ENCODE results near the gene MTHFSD. TPM values are rescaled to one million over a fixed set of nuclear protein-coding genes. Genes with fewer than 3 reads are reported as not detected.

MTHFSD gene
- total RNA-seq, 1 donor from 2014 or later = 13.0 TPM

DNA sequence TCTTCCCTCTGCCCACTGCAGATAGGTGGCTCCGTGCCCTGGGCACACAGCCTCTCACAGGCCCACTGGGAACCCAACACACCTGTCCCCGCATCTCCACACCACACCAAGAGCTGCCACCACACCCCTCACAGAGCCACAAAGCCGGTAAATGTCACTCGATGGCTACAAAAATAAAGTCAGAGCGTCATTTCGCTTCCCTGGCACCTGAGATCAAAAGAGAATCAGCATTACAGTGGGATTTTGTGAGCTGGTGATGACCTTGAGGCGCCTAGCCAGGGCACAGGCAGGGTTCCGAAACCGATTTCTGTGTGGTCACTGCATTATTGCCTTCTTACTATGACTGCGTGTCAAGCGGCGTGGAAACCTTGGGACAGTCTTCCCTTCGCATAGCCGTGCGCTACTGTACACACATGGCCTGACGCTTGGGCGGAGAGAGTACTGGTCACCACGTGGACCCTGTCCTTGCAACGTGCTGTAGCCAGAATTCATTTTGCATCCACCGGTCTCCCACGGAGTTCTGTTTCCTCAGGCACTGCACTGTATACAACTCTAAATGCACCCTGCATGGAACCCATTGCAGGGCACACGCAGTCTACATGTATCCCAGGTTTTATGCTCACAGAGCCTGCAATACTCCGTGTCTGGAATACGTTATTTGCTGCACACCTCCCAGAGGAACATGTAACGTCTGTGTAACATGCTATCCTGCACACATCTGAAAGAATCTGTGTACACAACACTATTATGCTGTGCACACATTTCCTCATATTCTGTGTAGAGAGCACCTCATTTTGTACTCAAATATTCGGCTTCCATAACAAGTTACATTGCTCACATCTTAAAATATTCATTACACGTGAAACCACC, 50.5 kb downstream of the MTHFSD start:
- DNase-seq (ENCODE audit: low read depth) = no peak

DNA sequence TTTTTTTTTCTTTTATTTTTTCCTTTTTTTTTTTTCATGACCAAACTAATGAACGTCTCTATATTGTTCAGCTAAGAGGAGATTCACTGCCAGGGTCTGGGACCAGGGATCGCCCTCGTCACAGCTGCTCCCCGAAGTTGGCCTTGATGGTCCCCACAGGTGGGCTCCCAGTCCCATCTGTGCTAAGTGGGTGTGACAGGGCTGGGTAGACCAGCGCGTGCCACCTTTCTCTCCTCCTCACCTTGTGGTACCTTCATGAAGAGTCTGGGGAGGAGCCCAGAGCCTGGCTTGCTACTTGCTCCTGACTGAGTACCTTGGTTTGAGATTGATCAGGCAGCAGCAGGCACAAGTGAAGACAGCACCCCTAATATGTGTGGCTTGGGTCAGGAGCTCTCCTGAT, 51.2 kb downstream of the MTHFSD start:
- DNase-seq (ENCODE audit: low read depth) = no peak

DNA sequence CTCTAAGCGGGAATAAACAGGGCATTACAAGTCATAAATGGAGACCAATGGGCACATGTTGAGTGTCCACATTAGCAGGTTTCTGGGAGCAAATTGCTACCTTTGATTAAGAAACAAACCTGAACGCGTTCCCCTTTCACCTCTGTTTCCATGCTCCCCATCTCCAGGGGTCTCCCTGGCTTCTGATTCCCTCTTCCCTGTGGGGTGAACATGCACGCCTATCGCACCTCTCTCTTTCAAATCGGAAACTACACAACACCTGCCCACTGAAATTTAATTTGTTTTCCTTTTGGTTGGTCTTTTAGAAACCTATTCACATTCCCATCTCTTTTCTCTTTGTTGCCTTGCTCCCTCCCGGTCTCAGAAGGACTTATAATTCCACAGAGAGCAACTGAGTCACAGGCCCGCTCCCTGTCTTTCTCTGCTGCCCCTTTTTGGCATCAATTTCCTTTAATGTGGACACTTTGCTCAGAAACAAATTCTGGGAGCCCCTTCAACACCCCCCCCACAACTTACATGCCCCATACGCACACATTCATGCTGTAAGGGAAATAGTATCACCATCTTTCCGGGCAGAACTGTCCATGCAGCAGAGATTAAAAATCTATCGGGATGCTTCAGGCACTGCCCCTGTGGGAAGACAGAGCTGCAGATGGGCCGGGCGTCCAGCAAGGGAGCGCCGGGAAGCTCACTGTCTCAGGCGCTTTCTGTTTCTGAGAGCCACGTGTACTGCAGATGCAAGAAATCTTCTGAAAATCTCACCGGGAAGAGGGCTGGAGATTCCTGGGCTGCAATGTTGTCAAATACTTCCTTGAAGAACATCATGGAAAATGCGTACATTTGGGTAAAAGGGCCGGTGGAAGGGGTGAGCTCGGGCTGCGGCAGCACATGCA, 51.9 kb downstream of the MTHFSD start:
- no peak for DNase-seq (ENCODE audit: low read depth)

DNA sequence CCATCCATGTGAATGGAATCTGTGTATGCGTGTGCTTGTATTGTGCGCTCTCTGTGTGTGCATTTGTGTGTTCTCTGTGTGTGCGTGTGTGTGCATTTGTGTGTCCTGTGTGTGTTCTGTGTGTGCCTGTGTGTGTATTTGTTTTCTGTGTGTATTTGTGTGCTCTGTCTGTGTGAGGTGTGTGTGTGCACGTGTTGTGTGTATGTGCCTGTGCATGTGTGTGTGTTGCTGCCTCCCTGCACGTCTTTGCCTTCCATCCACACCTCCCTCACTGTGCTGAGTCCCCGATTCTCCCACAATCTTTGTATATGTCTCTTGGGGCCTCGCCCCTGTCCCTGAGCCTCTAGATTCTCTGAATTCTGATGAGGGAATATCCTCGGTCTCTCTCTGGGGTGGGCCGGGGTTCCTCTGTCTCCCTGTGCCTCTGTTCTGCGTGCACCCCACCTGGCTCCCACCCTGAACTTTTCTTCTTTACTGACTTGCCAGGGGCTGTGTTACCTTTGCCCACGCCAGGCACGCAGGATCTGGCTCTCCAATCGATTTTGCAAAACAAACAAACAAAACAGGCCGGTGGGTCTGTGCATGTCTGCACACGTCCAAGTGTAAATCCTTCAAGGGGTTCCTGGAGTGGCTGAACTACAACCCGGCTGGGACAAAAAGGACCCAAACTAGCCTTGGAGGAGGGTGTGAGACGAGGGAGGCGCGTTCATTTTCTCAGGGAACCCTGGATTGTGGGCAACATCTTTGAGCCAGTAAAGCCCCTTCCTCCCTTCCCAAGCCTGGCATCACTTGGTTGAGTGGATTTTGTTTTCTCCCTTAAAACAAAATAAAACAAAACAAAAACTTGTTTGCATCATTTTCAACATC, 52.8 kb downstream of the MTHFSD start:
- no peak for DNase-seq (ENCODE audit: low read depth)

DNA sequence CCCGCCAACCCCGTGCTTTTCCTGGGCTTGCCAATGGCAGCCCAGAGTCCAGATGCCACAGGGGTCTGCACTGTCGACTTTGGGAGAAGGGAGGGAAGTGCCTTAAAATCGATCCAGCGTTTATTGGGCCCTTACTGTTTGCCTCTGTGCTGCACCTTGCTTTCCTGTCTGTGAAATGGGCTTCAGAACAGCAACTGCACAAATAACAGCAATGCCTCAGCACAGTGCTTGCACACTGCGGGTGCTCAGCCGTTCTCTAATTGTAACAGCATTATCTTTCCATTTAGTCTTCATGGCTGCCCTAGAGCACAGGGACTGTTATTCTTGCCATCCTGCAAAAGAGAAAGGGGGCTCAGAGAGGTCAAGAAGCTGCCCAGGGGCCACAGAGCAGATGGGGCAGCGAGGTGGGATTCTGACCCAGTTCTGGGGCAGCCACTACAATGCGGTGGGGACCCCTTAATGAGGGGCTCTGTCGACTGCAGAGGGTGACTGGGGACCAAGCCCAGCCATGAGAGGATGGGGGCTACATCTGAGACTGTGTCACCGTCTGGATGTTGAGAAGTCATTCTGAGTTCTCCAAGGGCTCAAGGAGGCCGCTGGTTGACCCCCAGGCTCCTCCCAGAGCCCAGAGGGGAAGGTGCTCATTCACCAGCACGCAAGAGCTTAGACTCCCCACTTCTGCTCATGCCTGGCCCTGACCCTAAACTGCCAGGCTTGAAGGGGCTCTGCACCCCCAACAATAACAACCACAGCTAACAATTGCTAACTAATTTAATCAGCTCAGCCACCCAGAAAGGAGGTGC, 54.1 kb downstream of the MTHFSD start:
- no peak for DNase-seq (ENCODE audit: low read depth)

DNA sequence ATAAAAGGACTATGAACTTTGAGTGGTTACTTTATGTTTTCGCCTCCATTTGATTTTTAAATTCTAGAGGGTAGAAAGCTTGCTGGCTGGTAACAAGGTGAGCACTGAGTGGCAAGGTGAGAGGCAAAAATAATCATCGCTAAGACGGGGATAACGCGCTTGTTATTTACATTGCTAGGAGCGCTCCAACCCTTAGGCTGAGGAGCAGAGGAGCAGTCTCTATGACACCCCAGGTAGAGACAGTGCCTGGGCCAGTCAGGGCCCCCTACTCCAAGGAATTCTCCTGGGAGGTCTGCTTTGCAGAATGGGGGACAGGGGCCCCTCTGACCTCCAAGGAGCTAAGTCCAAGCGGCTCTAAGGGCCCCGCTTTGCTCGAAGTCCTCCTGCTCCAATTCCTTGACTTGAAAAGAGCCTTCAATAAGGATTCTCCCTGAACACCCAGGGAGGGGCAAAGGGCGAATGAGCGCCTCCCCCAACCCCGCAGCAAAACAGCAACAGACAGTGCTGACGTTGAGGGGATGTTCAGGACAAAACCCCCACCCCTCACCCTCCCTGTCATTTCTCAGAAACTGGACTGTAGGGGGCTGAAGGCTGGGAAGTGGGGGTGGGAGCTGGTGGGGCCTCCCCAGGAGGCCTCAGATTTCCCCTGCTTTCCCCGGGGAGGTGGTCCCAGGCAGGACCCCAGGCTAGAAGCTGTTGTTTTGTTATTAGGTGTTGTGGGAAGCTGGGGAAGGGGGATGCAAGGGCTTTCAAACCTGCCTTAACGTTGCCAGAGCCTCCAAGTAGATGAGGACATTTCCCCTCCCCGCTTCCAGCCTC, 54.9 kb downstream of the MTHFSD start:
- no peak for DNase-seq (ENCODE audit: low read depth)

DNA sequence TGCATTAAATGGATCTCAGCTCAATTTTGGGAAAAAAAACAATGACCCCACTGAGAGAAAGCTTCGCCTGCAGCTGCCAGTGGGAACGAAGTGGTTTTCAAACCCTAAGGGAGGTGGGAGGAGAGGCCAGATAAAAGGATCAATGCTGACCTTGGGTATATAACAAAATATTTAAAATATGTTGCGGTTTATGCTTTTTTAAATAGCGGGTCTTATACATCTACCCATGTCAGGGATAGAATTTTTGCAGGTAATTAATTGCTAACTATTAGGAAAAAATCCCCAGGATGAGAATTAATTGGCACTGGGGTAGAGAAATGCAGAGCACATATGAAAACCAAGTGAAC, 55.6 kb downstream of the MTHFSD start:
- DNase-seq (ENCODE audit: low read depth) = no peak

DNA sequence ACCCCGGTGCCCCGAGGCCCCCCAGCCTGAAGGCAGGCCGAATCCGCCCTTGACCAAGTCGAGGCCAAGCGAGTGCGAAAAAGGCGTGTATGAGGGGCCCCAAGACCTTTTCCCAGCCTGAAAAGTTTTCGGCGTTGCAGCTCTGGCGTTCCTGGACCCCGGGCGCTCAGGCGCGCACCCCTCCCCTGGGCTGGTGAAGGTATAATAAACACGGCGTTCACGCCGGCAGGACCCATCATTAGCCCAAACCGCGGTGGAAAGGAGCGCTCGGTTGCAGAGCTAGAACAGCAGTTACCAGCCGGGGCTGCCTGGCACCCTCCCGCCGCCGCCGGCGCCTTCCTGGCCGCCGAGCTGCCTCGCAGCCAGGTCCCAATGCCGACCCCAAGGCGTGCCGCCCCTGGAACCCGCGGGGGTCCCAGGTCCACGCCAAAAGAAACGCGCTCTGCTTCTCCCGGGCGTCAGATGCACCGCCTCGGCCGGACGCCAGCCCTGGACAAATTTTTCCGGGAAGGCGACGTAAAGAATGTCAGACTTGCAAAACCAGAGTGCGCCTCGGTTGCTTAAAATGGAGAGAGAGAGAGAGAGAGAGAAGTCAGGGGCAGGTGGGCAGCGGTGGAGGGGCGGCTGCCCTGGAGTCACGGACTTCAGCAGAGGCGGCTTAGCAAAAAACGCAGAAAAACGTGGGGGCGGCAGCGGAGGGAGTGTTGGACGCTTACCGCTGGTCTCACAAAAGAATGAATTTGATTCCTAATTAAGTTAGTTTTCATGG, 56.2 kb downstream of the MTHFSD start:
- no peak for DNase-seq (ENCODE audit: low read depth)

DNA sequence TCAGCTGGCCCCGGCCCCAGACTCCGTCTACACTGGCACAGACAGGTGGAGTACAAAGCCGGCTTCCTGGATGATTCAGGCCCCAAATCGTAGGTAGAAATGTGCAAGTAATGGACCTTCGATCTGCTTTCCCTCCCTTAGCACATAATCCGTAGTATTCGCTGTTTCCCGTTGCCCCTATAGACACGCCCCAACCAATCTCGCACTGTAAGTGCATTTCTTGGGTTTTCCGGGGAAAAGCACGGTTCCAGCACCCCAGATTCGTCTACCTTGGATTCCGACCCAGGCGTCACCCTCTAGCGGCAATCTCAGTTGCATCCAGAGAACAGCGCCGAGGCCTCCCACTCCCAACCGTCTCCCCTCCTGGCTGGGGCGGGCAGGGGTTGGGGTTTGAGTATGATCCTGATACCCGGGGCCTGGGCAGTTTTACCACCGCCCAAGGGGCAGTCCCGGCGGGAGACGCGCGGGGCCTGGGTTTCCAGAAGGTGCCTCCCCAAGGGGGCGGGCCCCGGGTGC, 56.8 kb downstream of the MTHFSD start:
- DNase-seq (ENCODE audit: low read depth) = no peak

DNA sequence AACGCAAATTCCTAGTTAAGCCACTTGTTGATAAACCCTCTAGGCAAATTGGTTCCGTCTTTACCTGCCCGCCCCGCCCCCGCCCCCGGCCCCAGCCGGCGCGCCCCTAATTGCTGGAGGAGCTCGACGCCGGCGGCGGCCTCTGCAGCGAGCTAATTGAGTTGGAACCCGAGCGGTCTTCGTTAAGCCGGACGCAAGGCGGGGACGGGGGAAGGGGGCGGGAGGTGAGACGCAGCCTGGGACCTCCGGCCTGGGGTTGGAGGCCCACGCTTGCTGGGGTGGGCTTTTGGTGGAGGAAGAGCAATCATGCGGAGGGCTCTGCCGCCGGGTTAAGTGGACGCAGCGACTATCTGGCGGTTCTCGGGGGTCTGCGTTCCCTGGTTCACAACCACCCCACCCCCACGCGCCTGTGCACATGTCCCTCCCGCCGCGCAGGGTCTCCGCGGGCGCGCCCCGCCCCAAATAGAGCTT, 57.4 kb downstream of the MTHFSD start:
- no peak for DNase-seq (ENCODE audit: low read depth)

DNA sequence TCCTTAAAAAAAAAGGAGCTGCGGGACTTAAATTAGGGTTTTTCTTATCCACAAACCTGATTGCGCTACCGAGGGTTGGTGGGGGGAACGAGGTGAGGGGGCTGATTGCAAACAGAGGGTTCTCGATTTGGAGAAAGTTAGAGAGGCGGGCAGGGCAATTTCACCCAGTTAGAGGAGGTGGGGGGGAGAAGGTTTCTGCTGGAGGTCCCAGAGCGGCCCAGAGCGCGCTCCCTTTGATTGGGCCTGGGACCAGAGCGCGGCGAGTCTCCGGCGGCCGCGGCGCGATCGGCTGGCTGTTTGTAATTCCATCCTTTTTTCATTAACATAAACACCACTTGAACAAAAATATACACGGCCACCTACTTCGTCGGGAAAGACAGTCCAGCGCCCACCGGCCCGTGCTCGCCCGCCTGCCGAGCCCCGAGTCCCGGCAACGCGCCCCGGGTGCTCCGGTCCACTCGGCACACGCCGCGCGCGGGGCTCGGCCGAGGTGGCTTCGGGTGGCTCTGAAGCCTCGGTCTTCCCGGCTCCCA, 58.0 kb downstream of the MTHFSD start:
- no peak for DNase-seq (ENCODE audit: low read depth)

DNA sequence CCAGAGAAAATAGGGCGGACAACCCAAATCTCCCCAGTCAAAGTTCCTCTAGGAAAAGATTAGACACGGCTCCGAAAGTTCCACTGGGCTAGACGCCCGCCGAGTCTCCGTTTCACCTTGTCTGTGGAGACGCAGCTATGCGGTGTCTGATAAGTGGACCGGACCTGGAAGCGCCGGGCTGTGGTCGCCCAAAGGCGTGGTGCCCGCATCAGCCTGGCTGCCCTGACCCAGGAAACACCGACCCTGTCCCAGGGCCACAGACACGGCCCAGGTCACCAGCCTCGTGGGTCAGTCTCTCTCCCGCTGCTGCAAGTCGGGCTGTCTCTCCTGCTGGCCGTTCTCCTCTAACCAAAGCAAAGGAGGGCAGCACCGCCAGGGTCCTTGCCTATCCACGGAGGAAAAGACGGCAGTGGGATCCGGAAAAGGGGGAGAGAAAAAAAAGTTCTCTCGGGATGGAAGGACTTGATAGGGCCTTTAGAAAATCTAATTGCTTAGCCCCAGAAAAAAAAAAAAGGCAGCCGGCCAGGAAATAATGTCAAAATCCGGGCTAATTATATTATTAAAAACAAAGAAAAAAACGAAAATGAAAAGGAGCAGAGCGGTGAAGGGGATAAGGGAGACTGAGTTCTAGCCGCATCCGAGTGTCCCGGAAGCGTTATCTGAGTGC, 58.6 kb downstream of the MTHFSD start:
- DNase-seq (ENCODE audit: low read depth) = no peak

DNA sequence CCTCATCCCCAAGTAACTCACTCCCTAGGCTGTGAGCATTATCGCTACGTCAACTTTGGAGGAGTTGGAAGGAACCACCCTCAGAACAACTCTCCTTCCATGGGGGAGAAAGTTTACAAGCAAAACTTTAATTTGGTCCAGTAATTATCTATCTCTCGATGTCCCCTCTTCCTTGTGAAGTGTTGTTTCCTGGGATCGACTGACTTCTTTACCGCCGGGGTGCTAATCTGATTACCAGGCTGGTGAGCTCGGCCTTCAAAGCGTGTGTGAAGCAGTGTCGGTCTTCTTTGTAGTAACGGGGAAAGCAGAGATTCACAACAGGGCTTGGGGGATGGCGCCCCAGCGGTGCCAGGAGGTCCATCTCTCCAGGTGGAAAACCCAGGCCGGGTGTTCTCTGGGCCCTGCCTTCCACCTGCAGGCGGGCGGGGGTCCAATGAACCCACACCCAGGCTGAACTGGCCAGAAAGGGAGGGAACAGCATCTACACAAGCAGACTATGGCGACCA, 59.2 kb downstream of the MTHFSD start:
- DNase-seq (ENCODE audit: low read depth) = no peak

DNA sequence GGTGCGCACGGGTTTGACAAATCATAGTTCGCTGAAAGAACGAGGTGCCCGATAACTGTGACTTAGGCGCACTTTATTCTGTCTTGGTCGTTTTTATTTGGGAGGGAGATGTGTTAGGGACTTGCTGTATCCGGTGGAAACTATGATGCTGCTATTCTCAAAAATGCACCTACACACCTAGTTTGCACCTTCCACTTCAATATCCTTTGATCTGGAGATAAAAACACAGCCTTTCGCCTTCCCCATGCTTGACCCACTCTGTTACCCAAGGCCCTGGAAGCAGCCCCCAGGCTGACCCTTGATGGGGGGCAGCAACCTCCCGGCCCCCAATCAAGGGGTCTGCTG, 59.7 kb downstream of the MTHFSD start:
- DNase-seq (ENCODE audit: low read depth) = no peak

DNA sequence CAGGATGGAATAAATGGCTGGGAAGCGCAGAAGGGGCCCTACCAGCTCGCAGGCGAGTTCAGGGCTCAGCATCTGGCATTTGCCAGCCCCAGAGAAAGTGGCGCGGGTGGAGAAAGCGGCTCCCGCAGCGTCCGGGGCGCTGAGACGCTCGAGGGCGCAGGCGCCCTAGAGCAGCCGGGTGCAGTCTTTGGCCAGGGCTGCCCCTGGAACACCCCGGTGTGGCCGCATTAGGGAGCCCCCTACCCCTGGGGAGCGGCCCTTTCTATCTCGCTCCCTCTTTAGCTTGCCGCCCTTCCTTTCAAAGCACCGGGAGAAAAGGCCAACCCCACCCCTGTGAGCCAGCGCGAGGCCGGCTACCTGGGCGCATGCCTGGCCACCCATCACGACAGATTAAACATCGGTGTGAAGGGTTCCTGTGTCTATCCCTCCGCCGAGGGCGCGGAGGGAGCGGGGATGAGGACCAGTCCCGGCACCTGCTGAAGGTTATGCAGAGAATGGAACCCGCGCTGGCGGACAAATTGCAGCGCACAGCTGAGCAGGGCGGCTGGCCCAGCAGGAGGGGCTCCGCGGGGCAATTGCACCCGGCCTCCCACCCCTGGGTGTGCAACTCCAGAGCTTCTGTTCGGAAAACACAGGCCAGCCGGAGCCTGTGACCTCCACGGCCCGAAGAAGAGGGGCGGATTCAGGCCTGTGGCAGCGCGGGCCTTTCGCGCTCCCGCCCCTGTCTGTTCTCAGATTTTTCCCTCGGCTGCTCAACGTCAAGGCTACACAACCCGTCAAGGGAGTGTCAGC, 60.3 kb downstream of the MTHFSD start:
- no peak for DNase-seq (ENCODE audit: low read depth)

DNA sequence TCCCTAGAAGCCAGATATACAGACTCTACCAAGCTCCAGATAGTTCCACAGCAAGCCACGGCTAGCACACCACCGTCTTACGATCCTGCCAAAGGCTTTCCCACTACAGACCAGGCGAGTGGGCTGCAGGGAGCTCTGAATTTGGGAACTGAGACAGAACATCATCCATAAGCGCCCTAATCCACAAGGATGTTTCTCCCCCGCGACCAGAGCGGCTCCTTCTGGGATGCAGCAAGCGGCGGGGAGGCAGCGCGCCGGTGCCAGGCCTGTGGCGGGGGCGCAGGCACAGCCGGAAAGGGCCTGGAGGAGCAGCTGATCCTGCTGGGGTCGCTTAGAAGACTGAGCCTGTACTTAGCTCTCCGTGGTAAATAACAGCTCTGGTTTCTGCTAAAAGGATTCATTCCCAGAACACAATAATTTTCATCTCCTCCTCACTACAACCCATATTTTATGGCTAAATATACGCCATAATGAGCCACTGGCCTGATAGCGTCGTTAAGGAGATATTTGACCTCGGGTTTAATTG, 60.9 kb downstream of the MTHFSD start:
- DNase-seq (ENCODE audit: low read depth) = no peak

Measured in myocyte (in vitro differentiated cells).